Neural cell (in vitro differentiated cells): ENCODE results near the gene SCARB1.

Experiments
- CTCF ChIP-seq: fragments of 450-650 bp; IDR thresholded peaks from 2 replicates; pipeline ENCODE4 v1.5.1; 2014; ENCODE audit warnings: antibody characterized with exemption, mild to moderate bottlenecking, moderate library complexity; ENCODE audit not compliant: poor library complexity, severe bottlenecking
- EP300 ChIP-seq: fragments of 450-650 bp; conservative IDR thresholded peaks from 2 replicates; pipeline ENCODE4 v1.6.1; 2014; ENCODE audit warnings: antibody characterized with exemption, mild to moderate bottlenecking, moderate library complexity; ENCODE audit not compliant: poor library complexity, severe bottlenecking
- EZH2 ChIP-seq: fragments of 200-600, 300-800 bp; shearing (Covaris generic), sonication (generic); IDR thresholded peaks from 2 replicates; pipeline ENCODE4 v1.6.1; 2014; ENCODE audit warnings: antibody characterized with exemption, low read length, borderline replicate concordance, mild to moderate bottlenecking; ENCODE audit not compliant: insufficient read depth, poor library complexity, severe bottlenecking

GRCh38 chr12:124795081-124795948, 68.3 kb downstream of the SCARB1 start:
- TF ChIP-seq CTCF (no peak), EP300 (no peak), EZH2 (no peak)
